AG08395 (cell line): ENCODE results near the gene EZR.

Source experiments
- DNase-seq: peaks from one replicate; pipeline ENCODE4 v3.0.0; 2012; ENCODE audit warnings: mixed read lengths, low spot score

The EZR gene

GRCh38 chr6:158775832-158776231 is 43.3 kb downstream of the EZR start:
- no peak for DNase-seq

GRCh38 chr6:158774717-158775449 is 44.3 kb downstream of the EZR start:
- DNase-seq: no peak

DNA sequence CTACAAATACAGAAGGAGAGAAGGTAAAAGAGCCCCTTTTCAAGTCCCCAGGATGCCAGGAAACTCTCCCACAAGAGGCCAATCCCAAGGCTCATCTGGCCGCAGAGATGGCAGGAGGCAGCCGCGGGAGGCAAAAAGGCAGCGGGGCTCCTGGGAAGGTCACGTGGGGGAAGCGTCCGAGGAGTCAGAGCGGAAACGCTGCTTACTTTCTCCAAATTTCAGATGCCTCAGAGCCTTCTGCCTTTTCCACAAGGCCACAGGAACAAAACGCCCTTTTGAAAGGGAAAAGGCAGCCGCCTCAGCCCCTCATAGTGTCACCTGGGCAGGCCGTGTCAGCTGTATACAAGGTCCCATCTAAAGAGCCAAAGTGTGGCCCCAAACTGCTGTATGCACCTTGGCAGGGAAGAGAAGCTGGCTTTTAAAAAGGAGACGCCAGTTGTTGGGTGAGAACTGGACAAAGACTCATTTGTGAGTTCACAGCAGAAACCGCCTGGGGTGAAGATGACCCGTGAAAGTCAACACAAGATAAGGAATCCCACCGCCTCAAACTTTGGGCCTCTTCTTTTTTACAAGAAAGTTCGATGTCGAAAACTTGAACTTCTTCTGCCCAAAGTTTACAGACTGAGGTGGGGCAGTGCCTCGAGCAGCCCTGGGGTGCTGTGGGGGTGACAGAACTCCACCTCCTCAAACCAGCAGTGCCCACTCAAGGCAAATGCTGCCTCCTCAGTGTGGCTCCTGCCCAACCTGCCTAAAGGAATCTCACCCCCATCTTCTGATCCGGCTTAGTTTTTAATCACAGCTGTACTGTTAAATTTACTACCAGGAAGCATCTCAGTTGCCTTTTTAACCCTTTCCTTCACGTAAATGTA is 45.4 kb downstream of the EZR start:
- no peak for DNase-seq

DNA sequence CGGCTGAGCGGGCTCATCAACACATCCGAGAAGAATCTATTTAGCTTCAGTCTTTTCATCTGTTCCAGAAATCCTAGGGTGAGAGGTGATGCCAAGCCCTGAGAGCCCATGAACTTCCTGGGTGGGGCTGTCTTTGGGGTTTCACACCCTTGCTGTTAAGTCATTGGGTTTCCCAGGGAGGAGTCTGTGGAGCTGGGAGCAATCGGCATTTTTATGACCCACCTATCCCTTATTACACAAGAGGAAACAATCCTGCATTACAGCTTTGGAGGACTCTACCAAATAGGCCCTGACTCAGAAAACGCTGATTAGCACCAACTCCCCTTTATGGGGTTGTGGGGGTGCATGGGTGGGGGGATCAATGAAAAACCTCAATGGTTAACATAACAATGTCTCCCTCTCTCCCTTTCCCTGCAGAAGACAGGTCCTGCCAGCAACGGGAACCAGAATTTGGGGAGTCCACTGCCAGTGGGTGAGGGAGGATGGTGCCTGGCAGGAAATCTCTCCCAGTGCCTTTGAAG is 46.3 kb downstream of the EZR start:
- DNase-seq: peak; percentile 87

DNA sequence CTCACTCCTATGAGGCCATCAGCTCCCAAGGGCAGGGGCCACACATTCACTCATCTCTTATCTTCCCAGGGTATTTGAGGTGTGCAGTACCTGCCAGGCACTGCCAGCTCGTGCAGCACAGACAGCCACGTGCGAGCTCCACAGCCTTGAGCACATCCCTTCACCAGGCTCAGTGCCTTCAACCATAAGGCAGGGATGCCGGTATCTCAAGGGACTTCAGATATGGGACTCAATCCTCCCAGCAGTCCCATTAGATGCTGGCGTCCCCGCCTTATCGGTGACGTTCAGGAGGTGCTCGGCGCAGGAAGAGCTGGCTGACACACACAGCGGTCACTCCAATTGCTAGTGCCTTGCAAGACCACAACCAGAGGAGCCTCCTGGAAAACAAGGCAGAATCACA is 47.0 kb downstream of the EZR start:
- peak; percentile 12 for DNase-seq

DNA sequence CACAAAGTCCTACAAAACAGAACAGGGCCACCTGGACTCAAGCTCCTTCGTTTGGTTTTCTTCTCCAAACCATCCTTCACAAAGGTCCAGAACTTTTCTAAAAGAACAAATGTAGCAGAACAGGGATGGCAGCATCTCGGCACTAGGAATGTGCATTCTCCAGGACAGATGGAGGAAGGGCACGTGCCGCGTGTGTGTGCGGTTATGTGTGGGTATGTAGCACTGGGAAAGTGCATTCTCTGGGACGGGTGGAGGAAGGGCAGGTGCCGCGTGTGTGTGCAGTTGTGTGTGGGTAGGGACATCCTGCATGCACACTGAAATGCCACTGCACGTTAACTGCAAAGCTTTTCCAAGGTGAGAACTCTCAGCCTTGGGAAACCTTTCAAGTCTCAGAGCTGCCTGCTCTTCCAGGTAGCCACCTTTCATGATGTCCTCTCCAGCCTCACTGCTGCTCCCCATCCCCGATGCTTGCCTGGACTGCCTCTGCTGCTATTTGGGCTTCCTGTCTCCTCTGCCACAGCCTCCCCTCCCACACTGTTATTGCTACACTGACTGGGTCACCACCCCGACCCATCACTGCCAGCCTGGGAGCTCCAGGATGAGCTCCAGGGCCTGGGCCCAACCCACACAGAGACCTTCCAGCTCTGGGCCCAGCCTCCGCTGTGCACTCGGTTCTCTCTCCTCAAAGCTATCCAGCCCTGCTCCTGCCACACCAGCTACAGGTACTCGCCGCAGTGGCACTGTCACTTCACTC is 47.6 kb downstream of the EZR start:
- no peak for DNase-seq

- no peak for DNase-seq
Measured at GRCh38 chr6:158770533-158771330, 48.4 kb downstream of the EZR start.

DNA sequence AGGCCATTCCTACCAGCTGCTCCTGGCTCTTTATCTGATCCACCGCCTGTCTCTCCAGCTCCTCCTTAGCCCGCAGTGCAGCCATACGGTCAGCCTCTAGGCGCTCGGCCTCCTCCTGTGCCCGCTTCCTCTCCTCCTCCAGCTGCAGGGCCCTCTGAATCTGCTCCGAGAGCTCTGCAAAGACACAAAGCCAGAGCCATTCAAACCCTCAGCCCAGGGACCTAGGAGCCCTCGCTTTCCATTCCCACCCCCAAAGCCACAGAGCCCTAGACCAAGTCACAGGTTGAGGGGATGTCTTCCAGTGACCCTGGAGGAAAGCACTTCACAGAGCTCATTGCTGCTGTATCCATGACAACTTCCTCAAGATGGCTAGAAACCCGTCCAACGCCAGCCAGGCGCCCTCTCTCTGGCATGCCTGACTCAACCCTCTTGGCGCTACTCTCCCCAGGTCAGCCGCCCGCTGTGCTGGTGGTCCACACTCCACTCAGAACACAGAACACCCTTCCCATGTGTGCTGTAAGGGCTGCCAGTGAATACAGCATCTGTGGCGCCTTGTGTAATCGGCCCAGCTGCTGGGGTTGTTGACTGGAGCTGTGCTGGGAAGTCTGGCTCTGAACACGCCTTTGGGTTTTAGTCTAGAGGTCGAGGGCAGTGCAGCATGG is 49.3 kb downstream of the EZR start:
- no peak for DNase-seq

DNA sequence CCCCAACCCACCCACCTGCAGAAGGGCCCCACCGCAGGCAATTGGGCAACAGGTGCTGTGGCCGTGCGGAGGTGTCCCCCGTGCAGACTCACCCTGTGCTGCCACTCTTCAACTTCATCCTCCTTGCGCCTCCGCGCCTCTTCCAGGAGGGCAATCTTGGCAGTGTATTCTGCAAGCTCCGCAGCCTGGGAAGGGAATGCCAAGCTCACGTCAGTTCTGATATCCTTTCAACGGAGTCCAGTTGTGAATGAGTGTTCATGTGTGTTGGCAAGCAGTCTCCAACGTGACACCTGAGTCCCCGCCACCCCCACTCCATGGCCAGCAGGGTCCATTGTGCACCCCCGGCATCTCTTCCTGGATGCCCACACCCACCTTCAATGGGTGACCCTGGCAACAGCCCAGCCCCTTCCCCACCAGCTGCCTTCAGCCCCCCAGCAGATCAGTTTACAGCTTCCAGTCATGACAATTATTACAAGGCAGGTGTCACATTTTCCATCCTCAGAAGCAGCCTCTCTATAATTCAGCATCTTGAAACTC is 49.9 kb downstream of the EZR start:
- no peak for DNase-seq

DNA sequence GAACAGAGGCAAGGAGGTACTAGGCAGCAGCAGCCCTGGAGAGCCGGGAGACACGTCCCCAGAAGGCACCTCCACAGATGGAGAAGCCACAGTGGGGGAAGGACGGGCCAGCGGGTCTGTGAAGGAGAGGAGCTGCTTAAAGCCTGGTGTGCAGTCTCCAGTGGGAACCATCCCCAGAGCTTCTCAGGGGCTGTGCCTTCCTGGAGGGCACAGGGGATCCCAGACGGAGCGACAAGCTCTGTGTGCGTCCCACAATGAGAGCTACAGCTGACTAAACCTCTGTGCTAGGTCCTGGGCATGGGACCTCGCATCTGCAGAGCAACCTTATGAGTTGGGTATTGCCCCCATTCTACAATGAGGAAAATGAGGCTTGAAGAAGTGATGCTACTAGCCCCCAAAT is 50.7 kb downstream of the EZR start:
- no peak for DNase-seq

DNA sequence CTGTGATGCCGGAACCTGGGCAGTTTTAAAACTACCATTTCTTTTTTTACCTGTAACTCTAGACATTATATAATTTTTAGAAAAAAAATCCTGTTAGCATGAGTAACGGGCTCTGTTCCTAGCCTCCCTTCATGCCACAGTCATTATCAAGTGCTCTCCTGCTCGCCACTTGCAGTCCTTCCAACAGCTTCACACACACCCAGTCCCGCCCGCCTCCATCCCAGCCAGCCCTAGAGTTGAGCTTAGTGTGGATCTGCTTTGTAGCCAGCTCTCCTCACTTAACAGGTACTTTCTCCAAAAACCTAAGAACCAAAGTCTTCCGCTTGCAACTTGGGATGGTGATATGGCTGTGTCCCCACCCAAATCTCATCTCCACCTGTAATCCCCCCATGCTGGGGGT is 51.5 kb downstream of the EZR start:
- no peak for DNase-seq

GRCh38 chr6:158766621-158767455 is 52.3 kb downstream of the EZR start:
- DNase-seq: no peak

GRCh38 chr6:158765499-158766068 is 53.6 kb downstream of the EZR start:
- DNase-seq: no peak

GRCh38 chr6:158764926-158765325 is 54.2 kb downstream of the EZR start:
- DNase-seq: no peak

GRCh38 chr6:158764183-158764849 is 54.9 kb downstream of the EZR start:
- DNase-seq: no peak

DNA sequence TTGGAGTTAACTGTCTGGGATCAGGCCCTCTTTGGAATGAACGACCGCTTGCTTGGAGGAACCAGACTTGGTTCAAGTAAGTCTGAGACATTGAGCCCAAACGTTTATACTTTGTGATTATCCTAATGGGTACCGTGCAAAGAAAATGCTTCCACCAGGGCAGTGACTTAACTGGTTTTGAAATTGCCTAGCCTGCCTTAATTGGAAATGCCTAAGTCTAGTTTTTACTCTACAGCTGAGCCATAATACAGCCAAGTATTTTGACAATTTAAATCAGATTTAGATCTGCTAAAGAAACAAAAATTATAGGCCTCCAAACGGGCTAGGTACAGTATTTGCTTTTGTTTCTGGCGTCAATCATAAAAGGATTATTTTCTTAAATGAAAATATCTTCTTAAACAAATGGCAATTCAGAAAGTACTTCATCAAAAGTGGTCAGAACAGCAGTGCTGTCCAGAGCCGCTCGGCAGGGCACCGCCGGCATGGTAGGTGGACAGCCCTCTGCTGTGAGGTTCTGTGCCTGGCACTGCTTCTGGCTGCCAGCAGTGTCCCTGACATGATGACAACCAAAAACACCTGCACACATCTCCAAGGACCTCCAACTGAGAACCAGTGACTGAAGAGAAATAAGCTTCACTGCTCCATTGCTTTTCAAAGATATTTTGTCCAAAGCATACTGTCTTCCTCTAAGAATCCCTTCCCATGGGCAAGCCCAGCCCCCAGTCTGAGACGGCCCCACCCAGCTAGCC is 55.6 kb downstream of the EZR start:
- DNase-seq: no peak

GRCh38 chr6:158762787-158763433 is 56.3 kb downstream of the EZR start:
- no peak for DNase-seq

DNA sequence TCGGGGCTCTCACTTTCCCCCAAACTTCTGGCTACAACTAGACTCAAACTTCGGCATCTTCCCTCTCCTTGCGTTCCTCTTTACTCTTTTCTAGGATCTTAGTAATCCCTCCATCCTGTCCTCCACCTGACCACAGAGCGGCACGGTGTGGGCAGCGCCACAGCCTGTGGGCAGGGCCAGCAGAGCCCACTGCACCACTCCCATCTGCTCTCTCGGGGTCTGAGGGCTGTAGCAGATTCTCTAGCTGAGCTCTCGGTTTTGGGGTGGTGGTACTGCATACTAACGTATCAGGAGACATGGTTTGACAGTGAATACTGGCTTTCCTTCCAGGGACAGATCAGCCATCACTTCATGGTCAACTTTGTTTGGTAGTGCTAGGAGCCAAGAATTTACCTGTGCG is 57.4 kb downstream of the EZR start:
- no peak for DNase-seq
